ENCODE data around the gene DYNC1I1.

Gene DYNC1I1

DNA sequence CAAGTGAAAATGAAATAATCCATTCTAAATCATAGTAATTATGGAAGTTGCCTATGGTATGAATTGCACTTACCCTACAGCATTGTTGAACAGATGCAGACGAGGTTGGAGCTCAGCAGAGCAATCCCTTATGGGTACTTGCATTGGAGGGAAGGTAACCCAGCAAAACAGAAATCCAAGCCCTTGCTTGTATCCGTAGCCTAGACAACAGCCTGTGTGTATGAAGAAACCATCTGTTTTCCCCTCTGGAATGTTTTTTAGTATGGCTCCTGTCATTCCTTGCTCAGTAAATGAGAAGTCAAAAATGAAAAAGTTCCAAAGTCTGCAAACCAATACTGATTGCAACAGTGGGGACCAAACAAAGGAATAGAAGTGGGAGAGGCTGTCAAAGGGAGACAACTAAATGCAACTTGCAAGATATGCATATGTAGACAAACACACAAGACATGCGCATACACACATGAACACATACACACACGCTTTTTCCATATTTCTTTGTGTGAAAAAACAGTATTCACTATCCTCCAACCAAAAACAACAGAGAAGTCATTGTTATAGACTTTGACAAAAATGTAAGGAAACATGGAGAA is 260.8 kb downstream of the DYNC1I1 start:
- no peak for DNase-seq

DNA sequence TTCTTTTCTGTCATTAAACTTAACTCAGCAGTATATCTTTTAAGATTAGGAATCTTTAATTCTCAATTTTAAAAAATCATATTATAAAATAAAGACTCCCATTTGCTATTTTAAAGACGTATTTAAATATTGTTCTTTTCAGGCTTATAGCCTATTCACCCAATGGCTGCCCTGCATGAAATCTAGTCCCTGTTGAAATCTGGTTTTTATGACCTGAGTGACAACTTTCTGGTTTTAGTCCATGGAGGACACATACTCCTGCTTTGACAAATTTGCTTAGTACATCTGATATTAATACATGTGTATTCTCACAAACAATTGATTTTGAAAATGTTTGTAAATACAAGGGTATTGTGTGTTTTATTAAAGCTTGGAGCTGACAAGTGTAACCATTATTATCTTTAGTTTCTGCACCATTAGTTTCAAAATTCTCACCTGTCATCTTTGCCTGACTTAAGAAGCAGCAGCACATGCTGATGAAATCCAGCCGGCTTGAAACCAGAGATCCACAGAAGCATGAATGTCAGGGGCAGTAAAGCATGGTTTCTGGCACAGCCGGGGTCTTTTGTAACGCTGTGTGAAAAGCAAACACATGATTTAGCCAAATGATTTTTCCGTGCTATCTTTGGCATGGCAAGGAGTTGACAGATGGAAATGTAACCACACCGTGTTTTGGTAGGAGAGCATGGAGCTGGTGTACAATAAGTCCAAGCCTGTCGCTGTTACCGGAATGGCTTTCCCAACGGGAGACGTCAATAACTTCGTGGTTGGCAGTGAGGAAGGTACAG is 262.8 kb downstream of the DYNC1I1 start:
- no peak for DNase-seq

DNA sequence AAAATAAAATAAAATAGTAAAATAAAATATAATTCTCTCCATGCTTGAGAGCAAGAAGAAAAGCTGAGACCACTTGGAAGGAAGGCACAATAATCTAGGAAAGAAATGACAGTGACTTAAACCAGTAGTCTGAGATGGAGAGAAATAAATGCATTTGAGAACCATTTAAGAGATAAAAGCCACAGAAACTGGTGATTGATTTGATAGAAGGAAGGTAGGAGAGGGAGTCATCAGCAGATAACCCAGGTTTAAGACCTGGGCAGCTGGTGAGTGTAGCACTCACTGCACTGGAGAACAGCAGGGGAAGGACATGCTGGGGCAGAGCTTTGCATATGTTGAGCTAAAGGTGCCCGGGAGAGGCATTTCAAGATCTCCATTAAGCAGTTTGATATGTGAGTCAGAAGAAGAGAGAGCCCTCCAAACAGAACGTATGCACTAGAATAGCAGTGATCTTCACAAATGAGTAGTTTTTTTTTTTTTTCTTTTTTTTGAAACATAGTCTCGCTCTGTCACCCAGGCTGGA is 268.0 kb downstream of the DYNC1I1 start:
- DNase-seq: no peak

DNA sequence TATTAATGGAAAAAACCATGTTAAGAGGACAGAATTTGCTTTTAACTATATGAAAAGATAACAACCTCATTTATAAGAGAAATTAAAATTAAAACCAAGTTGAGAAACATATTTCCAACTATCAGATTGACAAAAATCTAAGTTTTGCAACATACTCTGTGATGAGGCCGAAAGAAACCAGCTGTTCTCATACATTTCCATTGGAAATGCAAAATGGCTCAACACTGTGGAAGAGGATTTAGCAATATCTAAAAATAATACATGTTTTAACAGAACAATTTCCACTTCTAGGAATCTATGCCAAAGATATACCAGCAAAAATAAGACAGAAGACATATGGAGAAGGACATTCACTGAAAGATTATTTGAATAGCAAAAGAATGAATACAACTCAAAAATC is 268.8 kb downstream of the DYNC1I1 start:
- DNase-seq: no peak

DNA sequence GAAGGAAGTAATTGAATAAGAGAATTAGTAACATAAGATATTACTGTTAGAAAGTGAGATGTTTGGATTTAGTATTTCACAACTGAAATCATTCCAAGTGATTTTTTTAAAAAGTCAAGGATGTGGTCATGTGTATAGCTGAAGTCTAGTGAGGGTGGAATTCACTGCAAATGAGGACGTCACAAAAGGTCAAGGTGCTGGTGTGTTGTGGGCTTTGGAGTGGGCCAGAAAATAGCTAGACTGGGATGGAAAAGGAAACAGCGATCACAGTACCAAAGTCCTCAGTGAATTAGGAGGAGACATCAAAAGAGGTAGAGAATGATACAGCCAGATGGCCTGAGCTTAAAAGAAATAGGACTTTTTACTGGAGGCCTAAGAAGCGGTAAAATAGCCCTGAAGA is 272.8 kb downstream of the DYNC1I1 start:
- DNase-seq: no peak

DNA sequence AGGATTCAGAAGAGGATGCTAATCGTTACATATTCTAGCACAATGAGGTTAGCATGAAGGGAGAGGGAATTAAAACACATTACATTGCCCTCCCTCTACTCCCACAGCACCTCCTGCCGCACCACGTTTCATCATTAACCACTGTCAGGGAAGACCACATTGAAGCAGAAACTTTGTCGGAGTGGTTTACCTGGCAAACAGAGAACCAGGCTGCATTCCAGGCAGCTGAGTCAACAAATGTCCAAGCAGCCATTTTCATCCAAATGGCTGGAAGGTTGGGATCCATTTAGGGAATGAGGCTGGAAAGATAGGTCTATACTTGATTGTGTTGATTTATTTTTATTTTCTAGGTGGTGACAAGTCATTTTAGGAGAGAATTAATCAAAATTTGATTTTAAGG is 273.6 kb downstream of the DYNC1I1 start:
- DNase-seq: no peak

DNA sequence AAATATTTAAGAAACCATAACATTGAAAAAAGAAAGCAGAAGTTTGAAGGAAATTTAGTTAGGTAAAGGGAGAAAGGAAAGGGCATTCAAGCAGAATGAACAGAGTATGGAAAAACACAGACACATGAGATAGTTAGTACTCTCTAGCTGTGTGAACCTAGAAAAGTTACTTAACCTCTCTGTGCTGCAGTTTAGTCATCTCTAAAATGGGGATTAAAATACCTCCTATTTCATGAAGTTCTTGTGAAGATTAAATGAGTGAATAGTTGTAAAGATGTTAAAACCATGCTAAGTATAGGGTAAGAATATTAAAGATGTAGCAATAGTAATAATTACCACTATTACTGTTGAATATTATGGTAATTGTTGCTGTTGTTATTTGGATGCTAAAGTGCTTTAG is 279.9 kb downstream of the DYNC1I1 start:
- no peak for DNase-seq

DNA sequence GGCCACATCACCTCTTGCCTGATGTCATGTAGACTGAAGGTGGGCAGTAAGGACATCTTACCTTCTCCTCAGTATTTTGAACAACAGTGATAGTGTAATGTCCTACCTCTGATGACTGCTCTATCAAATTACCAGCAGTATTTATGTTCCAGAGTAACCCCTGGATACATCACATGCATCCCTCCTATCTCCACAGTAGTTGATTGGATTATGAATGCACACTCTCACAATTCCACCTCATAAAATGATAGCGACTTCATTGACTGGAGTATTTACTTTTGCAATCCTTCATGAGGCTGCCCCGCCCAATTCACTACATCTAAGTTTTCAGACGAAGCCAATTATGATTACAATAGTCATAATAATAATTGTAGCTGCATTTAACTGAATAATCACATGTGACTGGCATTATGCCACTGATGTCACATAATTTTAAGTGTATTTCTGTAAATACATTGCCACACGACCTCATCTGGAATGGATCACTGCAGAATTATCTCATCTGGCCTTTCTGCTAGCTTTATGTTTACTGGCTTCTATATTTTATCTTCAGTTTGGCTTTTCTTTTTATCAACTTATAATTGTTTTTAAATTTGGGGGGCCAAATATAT is 280.6 kb downstream of the DYNC1I1 start:
- no peak for DNase-seq

DNA sequence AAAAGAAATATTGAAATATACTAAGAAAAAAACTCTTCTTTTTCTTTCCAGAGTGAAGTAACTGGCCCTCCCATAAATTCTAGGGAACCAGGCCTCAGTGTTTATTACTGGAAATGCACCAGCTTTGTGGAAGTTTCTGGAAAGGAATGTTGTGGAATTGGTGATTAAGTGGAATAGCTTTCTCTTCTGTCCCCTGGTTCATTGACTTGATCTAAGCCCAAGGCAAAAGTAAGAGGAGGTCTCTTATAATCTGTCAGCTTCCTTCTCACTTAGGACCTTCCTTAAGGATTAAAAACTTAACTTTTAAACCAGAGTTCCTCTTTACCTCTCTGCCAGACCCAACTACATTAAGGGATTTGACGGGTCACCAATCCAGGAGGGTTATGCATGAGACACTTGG is 283.4 kb downstream of the DYNC1I1 start:
- DNase-seq: no peak

DNA sequence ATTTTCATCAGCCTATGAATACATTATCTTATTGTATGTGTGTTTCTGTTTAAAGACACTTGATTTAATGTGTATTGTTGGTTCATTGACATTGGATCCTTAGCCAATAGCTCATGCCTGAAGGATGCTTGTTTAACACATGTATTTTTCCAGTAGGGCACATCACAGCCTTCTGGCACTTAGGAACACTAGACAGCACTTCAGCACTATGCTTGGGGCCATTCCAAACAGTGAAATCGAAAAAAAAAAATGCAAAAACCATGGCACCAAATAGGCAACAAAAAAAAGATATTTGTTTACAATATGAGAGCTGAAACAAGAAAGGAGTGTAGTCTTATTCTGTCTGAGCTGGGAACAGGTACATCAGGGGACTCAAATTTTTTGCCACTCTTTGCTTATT is 286.7 kb downstream of the DYNC1I1 start:
- no peak for DNase-seq

DNA sequence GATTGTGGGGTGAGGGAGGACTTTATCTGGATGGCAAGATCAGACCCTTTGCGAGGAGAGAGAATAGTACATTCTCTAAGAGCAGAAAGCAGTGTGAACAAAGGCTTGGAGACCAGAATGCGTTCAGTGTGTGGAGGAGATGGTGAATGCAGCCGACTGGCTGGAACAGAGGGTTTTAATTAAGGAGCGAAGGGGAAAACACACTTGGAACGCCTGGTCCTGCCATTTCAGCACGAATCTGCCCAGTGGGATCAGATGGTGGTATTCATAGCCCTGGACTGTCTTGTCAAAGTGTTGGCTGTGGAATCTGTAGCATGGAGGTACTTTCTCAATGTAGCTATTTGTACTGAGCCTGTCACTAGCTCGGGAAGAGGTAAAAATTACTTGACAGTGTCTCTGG is 288.7 kb downstream of the DYNC1I1 start:
- no peak for DNase-seq

DNA sequence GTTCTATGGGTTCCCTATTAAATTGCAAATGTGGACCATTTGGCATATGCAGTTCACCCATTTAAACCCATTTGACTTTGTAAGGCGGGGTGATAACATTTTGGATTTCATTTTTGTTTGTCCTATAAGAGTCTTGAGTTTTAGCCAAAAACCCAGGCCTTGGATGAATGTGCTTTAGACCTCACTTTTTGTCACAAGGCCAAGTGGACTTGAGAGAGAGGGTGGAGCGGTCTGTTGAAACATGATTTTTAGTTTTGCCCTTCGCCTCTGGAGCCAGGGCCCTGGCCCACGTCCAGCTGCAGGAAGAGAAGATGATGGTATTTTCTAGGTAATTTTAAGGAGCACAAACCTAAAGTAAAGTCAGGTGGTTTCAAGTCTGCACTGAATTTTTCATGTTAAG is 289.5 kb downstream of the DYNC1I1 start:
- DNase-seq: no peak

DNA sequence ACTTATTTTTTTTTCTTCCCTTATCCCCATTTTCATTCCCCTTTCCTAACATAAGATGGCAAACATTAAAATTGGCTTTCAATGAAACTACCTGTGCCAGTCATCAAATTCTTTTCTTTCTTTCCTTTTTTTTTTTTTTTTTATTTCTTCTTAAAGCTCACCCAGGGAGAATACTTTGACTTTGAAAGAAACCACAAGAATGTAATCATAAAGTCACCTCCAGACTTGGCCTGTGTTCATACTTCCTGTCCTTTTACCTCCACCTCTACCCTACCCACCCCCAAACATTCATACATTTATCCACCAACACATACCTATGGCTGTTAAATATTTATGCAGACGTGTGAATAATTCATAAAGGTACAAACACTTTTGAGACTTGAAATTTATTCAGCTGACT is 295.0 kb downstream of the DYNC1I1 start:
- DNase-seq: no peak

DNA sequence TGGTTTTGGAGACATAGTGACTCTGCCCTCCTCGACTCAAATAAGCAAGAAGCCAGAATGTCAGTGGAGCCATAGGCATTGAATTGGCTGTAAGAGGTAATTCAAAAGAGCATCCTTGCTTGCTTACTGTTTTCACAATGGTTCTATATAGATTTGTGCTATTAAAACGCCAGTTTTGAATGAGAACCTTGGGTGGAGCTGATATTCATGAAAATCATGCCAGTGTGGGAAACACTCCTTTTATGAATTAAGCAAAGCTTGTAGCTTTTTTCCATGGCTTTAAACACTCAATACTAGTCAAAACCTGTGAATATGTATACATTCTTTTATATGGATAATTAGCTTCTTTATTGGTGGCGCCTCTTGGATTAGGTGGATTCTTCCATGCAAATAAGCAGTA is 297.0 kb downstream of the DYNC1I1 start:
- no peak for DNase-seq

DNA sequence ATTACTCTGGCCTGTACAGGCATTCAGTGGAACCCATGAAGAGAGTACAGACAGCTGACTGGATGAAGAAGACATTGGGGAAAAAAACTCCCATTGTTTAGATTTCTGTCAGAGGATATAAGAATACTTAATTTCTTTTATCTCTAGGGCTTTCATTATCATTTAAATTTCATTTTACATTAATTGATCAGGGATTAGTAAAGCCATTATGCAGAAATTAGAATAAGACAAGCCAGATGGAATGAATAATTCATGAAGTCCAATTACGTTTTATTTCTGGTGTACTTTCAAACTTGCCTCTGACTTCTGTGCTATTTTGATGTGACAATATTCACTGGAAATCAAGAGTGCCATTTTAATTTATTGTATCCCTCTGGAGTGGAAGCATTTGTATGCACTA is 302.5 kb downstream of the DYNC1I1 start:
- DNase-seq: no peak

DNA sequence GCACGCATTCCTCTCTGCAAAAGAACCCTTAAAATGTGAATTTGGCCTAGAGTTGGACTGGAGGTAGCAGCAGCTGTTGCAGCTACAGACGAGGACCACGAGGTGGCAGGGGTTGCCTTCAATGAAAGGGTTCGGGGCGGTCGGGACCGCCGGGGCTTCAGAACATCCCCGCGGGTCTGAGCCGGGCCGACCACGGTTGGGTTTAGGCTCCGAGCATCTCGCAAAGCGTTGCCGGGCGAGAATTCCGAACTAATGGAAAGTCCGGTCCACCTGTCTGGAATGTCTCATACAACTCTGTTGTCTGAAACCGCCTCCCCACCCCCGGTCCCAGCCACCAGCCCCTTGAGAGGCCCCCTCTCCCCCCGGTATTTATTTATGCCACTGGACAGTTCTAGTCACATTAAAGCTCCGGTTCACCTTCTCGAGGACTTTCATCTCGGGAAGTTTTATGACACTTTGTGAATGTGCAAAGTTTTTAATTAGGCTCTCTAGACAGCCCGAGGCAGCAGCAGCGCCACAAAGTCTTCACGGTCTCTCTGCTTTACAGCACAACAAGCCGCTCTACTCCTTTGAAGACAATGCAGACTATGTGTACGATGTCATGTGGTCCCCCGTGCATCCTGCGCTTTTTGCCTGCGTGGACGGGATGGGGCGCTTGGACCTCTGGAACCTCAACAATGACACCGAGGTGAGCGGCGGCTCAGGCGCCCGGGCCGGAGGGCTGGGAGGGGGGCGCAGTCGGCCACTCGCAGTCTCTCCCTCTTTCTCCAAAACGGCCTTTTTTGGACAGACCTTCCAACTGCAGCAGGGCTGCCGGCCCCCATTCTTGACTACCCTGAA is 303.4 kb downstream of the DYNC1I1 start:
- peak; percentile 9 to 52 (median 28) for DNase-seq

DNA sequence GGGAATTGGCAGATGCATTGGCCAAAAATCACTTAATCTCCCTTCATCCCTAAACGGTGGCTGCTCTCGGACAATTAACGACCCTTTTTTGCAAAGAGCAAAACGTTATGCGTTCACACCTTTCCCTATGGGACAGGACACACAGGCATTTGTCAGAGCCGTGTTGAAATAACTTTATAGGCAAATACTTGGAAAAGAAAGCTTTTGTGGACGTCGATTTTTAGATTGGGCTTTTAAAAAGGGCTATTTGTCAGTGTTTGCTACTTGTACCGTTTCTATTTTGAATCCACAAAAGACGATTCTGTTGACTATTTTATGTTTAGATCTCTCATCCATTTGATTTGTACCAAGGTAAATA is 304.0 kb downstream of the DYNC1I1 start:
- DNase-seq: no peak

DNA sequence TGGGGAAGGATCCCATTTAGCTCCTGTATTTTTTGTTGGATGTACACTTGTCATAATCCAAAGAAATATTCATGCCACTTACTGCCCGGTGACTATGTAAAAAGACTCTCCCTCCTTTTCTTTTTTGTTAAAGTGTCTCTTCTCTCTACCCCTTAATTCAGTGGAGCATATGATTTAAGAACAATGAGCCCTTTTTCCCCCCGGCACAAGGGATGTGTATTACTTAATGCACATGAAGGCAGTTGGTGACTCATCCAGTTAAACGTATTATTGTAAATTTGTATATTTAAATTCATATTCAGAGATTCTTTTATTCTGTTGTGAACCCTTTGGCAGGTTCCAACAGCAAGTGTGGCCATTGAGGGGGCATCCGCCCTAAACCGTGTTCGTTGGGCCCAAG is 307.7 kb downstream of the DYNC1I1 start:
- DNase-seq: no peak

DNA sequence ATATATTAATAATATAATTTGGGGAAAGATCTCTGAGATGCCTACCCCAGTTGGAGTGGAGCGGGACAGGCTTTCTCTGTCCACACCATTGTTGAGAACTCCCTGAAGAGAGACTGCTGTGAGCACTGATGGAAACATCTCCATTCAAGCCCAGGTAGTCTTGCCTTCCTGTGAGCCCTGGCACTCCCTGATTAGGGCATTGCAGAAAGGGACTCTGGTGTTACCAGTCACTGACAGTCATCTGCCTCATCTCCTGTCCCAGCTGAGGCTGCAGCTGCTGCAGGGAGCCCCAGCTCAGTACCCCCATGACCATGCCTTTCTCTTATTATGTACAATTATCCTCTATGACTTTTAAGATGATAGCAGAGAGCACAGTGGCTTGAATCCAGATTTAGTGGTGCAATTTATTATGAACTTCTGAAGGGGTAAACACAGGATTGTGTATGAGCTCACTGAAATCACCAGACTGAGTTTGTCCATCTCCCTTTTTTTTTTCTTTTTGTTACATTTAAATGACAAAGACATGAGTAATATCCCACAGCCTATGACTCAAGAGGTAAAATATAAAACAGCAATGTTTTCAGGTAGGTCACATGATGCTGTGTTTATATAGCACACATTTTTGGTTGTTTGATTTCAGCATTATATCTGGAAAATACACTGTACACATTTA is 312.7 kb downstream of the DYNC1I1 start:
- DNase-seq: no peak

DNA sequence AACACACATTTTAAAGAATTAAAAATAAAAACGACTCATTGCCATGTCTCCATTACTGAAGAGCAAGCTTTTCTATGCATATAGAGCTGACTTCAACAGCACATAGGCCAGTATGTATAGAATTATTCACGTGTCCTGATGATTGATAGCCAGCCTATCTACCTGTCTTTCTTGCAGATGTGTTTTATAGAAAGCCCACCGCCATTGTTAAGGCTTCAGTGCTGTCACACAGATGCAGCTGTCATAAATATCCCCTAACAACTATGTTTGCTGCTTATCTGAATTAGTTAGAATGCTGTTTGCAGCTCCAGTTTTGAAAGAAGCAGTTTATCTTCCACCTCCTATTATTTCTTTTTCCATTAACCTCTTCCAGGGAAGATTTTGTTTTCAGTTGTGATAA is 313.6 kb downstream of the DYNC1I1 start:
- DNase-seq: no peak

DNA sequence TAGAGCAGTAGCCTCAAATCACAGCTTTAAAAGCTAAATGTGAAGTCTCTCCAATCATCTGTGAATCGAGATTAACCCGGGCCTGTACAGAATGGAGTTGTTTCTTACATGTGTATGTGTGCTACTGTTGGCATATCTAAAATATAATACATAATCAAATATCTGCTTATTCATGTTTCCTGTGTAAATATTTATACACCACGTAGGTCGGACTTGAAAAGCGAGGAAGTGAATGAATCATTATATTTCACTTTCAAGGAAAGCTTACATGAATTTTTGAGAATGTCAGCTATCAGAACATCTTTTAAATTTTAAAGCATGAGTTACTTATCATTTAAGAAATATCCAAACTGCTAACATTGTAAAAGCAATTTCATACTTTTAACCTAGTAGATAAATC is 316.2 kb downstream of the DYNC1I1 start:
- no peak for DNase-seq

DNA sequence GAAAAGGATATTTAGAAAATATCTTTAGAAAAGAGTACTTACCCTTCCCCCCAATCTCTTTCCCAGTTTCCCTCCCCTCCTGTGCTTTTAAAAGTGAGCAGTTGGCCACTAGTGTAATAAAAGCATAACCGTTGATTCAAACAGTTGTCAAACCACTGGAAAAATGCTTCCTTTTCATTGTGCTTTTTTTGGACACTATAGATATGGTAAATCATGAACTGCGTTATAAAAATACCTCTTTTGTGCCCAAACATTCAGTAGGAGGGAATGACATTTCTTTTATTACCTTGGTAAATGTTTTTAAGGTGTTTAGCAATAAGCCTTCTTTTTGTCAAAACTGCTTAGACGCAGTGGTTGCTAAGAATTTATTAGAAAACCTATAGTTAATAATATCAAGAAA is 317.2 kb downstream of the DYNC1I1 start:
- no peak for DNase-seq

DNA sequence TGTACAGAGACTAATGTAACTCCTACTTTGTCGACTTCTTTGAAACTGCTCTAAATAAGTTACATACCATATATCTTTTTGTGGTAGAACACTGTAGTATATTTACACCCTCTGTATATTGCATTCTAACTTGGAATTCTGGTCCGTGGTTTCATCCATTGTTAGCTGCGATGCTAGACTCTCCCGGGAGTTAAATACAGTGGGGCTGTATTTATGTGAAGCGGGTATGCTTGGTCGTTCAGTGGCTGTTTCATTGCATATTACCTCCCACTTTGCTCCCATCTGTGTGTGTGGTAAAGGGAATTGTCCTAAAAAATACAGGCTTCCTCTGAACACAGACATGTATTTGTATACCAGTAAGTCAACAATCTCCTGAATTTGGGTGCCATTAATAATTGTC is 318.4 kb downstream of the DYNC1I1 start:
- no peak for DNase-seq
